H54 (cell line): Measurements from ENCODE around the gene SOX10.

Experiments
- DNase-seq: peaks from one replicate; pipeline ENCODE4 v3.0.0; 2011; ENCODE audit warnings: low spot score, mixed read lengths; ENCODE audit not compliant: insufficient read length
- FAIRE-seq: peaks from 3 replicates; lab custom pipeline; 2011; peaks lifted over from hg19 to GRCh38; lab: Jason Lieb, UNC
- POLR2A ChIP-seq: IDR thresholded peaks from 2 replicates; pipeline ENCODE4 v1.6.1; 2011; ENCODE audit warnings: low read depth, mild to moderate bottlenecking, low read length

The SOX10 gene

GRCh38 chr22:37983860-37984791 is at the start of gene SOX10:
Gene SOX10, minus strand, starts transcription at chr22:37984555. Its CDS starts 771 bp downstream, at chr22:37983784.
- FAIRE-seq (no peak), DNase-seq (no peak)
- TF ChIP-seq POLR2A: no peak

- FAIRE-seq: no peak
- DNase-seq: no peak
- no peak for TF ChIP-seq POLR2A
Observed at GRCh38 chr22:38033522-38034277, 49.3 kb upstream of the SOX10 start.

- DNase-seq (no peak), FAIRE-seq (no peak)
- no peak for TF ChIP-seq POLR2A
Observed at GRCh38 chr22:38032681-38033521, 48.5 kb upstream of the SOX10 start.

GRCh38 chr22:38031491-38031890 is 47.1 kb upstream of the SOX10 start:
- FAIRE-seq (no peak), DNase-seq (no peak)
- TF ChIP-seq POLR2A: no peak

GRCh38 chr22:38030311-38031133 is 46.2 kb upstream of the SOX10 start:
- FAIRE-seq (no peak), DNase-seq (no peak)
- no peak for TF ChIP-seq POLR2A

- no peak for TF ChIP-seq POLR2A
- FAIRE-seq (no peak), DNase-seq (no peak)
Observed at GRCh38 chr22:38029901-38030300, 45.5 kb upstream of the SOX10 start.

GRCh38 chr22:38029370-38029769 is 45.0 kb upstream of the SOX10 start:
- DNase-seq (no peak), FAIRE-seq (no peak)
- TF ChIP-seq POLR2A: no peak

- FAIRE-seq (no peak), DNase-seq (no peak)
- TF ChIP-seq POLR2A: no peak
Observed at GRCh38 chr22:38028344-38029130, 44.2 kb upstream of the SOX10 start.

GRCh38 chr22:38027487-38027886 is 43.1 kb upstream of the SOX10 start:
- TF ChIP-seq POLR2A: no peak
- no peak for DNase-seq
- no peak for FAIRE-seq

- no peak for TF ChIP-seq POLR2A
- no peak for DNase-seq
- FAIRE-seq: no peak
Observed at GRCh38 chr22:38026130-38027111, 42.1 kb upstream of the SOX10 start.

- DNase-seq: no peak
- no peak for TF ChIP-seq POLR2A
Observed at GRCh38 chr22:38025514-38025913, 41.2 kb upstream of the SOX10 start.

More at GRCh38 chr22:38025514-38025913, 41.2 kb upstream of the SOX10 start:
- no peak for FAIRE-seq
